Measurements from ENCODE around the gene INHBE.

- TF ChIP-seq POLR2A (IDR thresholded peaks at IDR 0.05) = no peak
- TF ChIP-seq CTCF (IDR thresholded peaks at IDR 0.05) = no peak
- no peak for TF ChIP-seq EP300 (IDR thresholded peaks at IDR 0.05)
Measured at GRCh38 chr12:57488402-57489156, 33.5 kb downstream of the INHBE start.
